HG02943 (cell line): Measurements from ENCODE around the gene PDE8A.
A peak's percentile ranks its signal among the peaks of the same experiment; 100 is the strongest.
"Not testable (repeated sequence)": the region's sequence is repeated elsewhere in the genome, so short reads cannot be mapped to it uniquely, and the experiment has no call there.

Experiments used
- ATAC-seq: cut with Tn5 transposase; IDR thresholded peaks from one replicate; pipeline ENCODE4 v1.9.1; 2021; ENCODE audit warnings: mild to moderate bottlenecking, low read depth, moderate library complexity; ENCODE audit not compliant: unreplicated experiment

The PDE8A gene

DNA sequence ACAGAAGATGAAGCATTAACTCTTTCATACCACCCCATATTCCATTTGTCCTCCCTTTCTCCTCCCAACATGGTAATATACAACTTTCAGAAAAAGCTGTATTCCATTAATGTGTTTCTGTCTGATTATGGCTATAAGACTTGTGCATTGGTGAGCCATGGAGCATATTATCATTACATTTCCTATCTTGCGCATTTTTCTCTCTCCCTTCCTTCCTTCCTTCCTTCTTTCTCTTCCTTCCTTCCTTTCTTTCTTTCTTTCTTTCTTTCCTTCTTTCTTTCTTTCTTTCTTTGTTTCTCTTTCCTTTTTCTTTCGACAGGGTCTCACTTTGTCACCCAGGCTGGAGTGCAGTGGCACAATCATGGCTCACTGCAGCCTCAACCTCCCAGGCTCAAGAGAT, 25.5 kb upstream of the PDE8A start:
- no peak for ATAC-seq

DNA sequence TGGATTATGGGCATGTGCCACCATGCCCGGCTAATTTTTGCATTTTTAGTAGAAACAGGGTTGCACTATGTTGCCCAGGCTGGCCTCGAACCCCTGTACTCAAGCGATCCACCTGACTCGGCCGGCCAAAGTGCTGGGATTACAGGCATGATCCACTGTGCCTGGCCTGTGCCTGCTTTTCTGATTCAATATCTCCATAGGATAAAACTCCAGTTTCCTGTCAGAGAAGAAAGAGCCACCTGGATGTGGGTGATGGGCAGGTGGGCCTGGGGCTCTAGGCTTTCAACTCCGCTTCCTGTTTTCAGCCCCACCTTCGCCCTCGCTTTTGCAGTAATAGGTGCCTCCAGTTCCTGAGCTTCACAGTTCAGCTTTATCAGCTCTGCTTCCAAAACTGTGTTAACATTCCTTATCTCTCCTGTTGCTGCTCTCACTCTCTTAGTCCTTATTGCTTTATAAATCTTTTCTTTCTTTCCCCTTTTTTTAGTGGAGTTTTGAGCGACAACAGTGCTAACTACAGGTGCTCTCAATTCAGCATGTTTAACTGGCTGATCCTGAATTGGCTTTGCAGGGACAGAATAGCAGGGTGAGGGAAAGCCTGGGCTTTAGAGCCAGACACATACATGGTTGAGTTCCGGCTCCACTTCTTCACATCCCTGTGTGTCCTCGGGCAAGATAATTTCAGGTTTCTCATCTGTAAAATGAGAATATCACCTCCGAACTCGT, 21.1 kb upstream of the PDE8A start:
- no peak for ATAC-seq

DNA sequence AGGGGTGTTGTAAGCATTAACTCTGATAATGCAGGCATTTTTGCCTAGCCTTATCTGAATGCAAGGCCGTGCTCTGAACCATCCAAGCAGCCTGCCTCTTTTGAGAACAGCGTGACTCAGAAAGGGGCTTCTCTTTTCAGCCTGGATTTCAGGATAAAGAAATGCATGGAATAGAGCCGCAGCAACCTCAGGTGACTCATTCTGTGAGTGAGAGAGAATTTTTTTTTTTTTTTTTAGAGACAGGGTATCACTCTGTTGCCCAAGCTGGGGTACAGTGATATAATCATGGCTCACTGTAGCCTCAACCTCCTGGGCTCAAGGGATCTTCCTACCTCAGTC, 20.6 kb upstream of the PDE8A start:
- ATAC-seq: no peak

DNA sequence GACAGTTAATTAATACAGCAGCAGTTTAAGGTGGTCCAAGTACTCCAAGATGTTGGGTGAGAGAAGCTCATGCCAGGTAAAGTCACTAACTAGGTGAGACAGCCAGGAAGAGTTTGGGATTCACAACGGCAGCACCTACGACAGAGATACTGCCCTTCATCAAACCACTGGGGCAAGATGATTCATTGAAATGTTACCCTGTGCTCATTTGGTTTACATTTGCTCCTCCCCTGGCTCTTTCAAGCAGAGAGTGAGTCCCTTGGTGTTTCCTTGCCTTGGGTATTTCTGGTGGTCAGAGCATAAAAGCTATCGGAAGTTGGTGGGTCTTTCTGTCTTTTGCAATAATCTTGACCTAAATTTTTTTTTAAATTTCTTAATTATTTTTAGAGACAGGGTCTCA, 19.9 kb upstream of the PDE8A start:
- ATAC-seq: no peak

DNA sequence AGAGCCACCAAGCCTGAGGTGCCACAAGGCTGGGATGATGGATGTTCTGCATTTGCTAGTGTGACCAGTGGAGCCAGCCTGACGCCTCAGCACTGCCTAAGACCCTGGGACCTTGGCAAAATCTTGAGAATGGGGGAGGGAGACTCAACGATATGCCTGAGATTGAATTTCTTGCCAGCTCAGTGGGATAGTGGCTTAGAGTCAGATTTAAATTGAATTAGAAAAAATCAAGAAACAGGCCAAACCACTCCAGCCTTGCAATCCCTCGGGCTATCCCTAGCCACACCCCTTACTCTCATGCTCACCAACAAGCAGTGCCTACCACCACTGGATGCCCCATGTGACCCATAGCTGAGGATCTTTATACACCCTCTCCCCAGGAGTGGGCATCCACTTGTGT, 18.7 kb upstream of the PDE8A start:
- no peak for ATAC-seq

DNA sequence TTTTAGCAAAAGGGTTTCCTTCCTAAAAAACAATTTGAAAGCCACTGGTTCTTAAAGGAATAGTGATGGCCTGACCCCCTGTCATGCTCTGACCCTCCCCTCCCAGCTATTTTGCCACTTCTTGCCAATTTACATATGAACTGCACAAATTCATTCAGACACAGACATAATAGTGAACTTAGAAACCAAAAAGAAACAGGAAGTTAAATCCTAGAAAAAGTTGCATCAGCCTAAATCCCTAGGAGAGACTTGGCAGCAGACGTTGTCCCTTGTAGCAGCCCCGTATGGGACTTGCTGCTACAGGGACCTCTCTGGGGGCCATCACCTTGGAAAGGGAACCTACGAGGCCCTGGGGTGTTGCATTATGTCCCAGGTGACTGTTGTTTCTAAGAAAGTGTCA, 14.3 kb upstream of the PDE8A start:
- no peak for ATAC-seq

DNA sequence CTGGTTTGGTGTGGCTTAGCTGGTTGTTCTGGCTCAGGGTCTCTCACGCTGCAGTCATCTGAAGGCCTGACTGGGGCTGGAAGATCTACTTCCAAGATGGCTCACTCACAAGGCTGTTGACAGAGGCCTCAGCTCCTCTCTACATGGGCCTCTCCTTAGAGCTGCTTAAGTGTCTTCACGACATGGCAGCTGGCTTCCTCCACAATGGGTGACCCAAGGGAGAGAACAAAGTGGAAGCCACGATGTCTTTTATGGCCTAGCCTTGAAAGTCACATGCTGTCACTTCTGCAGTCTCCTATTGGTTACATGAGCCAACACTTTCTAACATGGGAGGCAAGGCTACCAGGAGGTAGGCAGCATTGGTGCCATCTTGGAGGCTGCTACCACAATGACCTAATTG, 13.4 kb upstream of the PDE8A start:
- no peak for ATAC-seq

DNA sequence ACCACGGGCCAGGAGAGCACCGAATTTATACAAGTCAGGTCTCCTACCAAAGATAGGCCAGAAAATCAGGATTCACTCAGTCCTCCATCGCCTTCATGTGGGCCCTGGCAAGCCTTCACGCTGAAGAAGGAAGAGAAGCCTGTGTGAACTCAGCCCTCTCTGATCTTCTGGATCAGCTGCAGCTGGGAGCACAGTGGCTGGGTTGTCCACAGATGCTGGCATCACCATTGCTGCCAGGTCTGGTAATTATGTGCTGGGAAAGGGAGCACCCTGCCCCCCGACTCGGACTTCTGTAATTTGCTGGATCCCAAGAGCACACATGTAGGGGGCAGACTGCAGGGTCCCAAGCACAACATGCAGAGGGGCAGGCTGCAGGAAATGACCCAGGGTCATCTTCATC, 12.4 kb upstream of the PDE8A start:
- no peak for ATAC-seq

DNA sequence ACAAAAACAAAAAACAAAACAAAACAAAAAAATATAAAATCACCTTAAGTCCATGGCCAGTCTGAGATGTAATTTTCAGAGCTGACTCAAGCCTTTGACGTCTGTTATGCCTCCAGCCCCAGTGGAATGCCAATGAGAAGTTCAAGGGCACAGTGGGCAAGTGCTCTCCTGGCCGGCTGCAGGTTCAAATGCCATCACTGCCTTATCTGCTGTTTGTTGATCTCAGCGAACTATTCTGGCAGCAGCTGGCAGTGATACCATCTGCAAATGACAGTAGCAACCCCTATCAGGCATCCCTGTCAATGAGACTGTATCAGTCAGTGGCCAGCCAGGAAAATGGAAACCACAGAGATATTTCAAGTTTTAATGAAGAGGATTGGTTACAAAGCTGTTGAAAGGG, 10.8 kb upstream of the PDE8A start:
- no peak for ATAC-seq

DNA sequence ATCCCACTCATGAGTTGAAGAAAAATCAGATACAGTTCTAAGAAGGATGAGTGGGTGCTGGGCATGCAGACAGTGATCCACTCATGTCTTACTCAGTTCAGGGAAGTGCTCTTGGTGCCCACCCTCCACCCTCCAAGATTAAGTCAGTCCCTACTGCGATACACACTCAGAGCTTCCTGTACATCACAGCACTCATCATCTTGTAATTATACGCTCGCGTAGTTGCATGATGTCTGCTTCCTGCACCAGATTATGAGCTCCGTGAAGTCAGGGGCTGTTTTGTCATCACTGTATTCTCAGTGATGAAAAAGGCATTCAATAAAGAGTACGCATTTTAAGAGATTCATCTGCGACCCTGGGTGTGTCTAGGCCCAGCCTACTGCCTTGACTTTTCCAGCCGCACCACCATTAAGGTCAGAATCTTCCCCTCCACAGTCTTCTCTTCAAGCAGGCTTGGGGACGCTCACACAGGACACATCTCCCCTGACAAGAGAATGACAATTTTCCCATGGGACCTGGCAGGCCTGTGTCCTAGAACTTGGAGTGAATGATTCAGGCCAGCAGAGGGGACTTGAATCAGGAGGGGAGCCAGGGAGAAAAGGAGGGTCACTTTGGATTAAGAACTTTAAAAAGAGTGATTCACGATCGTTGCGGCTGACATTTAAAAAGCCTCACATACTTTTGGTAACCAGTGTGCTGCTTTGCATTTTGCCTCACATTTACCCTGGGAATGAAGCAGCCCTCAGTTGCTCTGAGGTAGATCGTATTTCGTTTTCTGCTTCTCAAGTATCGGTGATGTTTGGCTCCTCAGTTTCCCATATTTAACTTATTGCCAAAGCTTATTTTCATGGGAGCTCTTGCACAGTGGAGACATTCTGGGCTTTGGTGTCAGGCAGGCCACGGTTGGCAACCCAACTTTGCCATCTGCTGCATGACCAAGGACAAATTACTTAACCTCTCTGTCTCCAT, 7.9 kb upstream of the PDE8A start:
- ATAC-seq: no peak

DNA sequence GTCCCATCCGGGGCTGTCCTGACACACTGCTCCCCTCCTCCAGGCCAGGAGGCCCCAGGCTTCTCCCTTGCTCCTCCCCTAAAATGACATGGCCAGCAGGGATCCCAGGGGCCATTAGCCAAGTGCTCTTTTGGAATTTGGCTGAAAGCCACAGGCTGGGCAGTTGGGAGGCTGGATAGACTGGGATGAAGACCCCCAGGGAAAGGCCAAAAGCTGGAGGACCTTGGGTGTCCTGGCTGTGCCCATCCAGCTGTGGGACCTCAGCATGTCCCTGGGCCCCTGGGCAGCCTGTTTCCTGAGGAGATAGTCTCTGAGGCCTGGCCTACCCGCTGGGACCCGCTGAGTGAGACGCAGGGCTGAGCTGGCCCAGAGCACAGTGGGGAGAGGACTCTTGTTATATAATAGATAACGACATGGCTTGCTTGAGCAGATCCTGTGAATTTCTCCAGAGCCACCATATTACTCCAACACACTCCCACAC, 5.7 kb upstream of the PDE8A start:
- ATAC-seq: no peak

DNA sequence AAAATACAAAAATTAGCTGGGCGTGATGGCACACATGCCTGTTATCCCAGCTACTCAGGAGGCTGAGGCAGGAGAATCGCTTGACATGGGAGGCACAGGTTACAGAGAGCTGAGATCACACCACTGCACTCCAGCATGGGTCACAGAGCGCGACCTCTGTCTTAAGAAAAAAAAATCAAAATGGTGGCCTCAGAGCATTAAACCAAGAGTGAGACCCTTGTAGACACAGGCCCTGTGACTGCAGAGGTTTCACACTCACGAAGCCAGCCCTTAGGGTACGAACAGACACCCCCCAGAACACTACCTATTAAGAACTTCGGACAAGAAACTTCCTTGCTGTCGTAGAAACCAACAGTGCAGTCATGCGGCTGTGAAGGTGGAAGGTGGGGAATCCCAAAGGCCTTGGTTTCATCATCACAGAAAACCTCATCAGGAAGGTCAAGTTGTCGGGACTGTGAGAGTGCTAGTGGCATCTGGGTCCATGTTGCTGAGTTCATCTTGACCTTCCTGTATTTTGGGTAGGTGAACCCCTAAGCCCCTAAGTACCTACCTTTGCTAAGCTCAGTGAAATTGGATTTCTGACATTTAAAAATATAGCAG, 4.8 kb upstream of the PDE8A start:
- no peak for ATAC-seq

DNA sequence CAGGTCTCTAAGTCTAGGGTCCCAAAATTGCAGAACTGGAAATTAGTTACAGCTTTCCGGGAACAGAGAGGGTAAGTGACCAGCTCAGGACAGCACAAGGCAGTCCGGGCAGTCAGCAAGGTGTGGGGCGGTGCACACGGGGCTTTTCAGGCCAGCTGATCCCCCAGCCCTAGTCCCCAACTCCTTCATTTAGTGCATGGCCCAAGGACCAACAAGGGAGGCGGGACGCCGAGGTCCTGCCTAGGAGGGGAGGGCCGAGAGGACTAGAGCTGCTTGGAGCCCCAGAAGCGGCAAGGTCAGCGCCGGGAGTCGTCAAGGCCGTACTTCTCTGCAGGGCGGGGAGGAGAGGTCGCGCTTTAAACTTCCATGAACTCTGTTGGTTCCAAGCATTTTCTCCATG, 2.0 kb upstream of the PDE8A start:
- no peak for ATAC-seq

DNA sequence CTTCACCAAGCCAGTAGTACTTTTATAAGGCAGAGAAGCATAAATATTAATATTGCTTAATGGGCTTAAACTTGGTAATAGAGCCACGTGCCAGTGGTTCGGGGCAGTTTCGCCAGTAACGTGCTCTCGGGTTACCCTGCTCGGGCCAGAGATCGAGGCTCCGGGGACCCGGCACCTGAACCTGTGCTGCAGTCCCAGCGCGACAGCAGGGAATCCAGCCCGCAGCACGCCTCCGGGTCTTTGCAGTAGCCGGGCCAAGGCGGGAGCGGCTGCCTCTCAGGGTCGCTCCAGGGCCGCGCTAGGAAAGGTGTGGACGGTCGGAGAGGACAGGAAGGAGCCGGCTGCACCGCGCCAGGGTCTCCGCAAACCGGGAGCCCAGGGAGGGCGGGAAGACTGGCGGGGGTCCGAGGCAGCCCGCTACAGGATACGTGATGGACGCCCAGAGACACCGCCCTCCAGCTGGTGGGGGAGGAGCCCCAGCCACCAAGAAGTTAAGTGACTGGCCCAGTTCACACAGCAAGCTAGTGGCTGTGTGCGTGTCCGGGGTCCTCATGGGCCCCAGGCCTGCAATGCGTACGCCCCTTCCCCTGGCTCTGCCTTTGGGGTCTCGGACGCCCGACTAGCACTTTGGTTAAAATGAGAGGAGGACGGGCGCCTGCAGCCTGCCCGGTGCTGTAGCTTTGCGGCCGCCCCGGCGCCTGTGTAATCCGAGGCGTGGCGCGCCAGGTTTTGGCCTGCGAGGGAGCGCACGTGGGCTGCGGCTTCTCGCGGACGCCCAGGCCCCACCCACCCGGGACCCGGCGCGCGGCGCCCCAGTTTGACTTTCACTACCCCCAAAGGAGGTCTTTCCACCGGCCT, 1.2 kb upstream of the PDE8A start:
- peak; percentile 49 for ATAC-seq

DNA sequence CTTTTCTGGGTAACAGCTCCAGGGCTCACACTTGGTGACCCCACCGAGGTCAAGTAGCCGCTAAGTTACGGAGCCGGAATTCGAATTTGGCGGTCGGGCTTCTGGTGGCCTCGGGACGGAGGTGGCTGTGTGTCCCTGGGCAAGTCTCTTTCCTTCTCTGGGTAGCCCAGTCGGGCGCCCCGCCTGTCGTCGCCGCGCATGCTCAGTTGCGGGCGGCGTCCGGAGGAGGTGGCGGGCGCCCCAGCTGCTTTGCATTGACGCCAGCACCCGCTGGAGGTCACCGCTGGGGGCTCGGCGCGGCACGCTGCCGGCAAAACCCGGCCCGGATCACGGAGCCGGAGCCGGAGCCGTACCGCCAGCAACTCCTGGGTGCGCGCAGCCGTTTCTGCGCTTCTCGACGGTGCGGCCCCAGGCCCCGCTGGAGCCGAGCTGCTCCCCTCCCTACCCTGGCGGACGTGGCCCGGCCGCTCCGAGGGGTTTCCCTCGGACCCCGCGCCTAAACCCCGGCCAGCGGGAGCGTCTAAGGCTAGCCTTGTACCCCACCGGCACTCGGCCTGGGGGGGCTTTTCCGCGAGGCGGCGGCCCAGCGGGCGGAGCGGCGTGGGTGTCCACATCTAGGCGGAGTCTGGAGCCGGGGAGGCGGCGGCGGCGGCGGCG, 474 bp upstream of the PDE8A start:
- ATAC-seq: peak; percentile 60

DNA sequence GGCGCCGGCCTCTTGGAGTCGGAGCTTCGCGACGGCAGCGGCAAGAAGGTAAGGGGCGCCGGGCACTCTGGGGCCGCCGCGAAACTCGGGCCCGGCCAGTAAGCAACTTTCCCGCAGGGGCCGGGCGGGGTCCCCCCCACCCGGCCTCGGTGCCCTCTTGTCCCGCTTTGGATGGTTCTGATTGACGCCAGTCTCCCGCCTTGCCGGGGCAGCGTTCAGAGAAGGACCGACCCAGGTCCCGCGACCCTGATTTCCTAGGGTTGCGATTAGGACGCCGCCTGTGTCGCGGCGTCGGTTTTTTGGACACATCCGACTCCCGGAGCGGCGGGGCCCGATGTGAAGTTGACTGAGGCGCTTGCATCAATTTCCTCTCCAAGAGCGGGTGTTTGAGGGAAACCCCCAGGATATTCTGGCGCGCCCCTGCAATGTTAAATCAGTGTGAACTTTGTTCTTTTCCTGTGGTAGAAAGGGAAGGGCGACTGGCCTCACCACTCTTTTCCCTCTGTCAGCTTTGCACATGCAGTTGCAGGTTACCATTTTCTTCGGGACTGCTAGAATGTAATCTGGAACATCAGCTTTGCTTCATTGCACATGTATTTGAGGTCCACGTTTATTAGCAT, 755 bp downstream of the PDE8A start:
- ATAC-seq: no peak

DNA sequence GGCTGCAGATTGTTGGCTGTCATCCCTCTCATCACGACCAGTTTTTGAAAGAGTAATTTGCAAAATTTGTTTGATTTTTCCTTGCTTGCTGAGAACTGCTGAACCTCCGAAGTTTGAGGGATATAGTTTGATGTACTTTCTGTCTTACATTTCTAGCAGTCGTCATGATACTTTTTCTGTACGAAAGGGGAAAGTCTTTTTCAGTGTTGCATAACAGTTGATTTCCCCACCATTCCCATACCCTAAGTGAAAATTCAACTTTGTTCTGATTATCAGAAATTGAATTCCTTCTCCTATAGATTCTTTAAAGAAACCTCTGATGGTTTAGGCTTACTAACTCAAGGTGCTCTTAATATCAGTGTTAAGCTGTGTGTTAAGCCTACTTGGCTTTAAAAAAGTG, 1.6 kb downstream of the PDE8A start:
- ATAC-seq: no peak

DNA sequence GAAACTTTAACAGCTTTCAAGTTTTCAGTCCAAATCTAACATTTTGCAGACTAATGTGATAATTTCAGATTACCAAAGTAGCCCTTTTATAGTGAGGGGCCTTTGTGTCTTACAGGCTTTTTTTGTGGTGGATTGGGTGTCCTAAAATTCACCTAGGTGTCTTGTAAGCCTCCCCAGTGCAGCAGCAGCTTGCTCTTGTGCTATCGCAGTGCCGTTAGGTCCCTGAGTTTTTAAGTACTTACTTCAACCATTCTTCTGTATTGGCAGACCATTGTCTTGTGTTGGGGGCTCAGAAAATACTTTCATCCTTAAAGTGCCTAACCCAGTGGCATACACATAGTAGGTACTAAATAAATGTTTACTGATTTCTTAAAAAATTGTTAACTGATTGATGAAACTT, 2.1 kb downstream of the PDE8A start:
- no peak for ATAC-seq

DNA sequence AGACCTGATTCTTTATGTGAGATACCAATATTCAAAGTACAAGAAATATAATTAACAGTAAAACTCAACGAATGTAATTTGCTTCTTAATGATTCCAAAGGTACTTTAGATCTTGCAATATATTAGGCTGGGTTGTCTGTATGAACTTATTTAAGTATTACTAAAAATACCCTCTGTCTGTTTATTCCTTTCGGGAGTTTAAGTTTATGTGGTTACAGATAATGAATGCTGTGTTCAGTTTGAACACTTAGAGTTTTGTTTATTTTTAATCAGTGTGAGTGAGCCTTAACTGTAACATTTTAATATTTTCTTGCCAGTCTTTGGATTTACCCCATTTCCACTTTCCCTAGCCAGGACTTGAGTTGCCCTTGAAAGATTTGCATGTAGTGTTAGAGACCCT, 3.5 kb downstream of the PDE8A start:
- no peak for ATAC-seq

DNA sequence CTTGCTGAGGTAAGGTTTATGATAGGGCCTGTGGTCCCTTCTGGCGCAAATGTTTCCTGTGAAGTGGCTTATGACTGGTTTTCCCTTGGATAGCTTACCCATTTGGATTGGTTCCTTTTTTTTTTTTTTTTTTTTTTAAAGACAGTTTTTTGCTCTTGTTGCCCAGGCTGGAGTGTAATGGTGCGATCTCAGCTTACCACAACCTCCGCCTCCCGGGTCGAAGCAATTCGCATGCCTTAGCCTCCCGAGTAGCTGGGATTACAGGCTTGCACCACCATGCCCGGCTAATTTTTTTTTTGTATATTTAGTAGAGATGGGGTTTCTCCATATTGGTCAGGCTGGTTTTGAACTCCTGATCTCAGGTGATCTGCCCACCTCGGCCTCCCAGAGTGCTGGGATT, 5.7 kb downstream of the PDE8A start:
- not testable (repeated sequence) for ATAC-seq
